ENCODE results near the gene KCNMA1.

- TF ChIP-seq CTCF (IDR thresholded peaks at IDR 0.05 in 2 of 3, conservative IDR thresholded peaks at IDR 0.05 in 1 of 3; ENCODE audit: borderline replicate concordance in 1 of 3, insufficient read depth in 1 of 3, low read depth in 2 of 3, low read length in 2 of 3): no peak
- TF ChIP-seq SRF (IDR thresholded peaks at IDR 0.05; ENCODE audit: low read depth): no peak
- no peak for TF ChIP-seq EZH2 (IDR thresholded peaks at IDR 0.05)
- no peak for TF ChIP-seq POLR2AphosphoS5 (IDR thresholded peaks at IDR 0.05; ENCODE audit: low read depth, low read length)
- no peak for TF ChIP-seq REST (IDR thresholded peaks at IDR 0.05; ENCODE audit: low read depth)
- TF ChIP-seq CEBPB (IDR thresholded peaks at IDR 0.05; ENCODE audit: low read depth): no peak
- no peak for TF ChIP-seq YY1 (IDR thresholded peaks at IDR 0.05; ENCODE audit: extremely low read depth, insufficient replicate concordance, low read depth, low read length)
- TF ChIP-seq RAD21 (IDR thresholded peaks at IDR 0.05; ENCODE audit: low read depth): no peak
- TF ChIP-seq POLR2A (IDR thresholded peaks at IDR 0.05; ENCODE audit: borderline replicate concordance, extremely low read depth, insufficient read depth, insufficient read length): no peak
- no peak for TF ChIP-seq FOSL1 (IDR thresholded peaks at IDR 0.05; ENCODE audit: low read depth)
- TF ChIP-seq CBX3 (IDR thresholded peaks at IDR 0.05; ENCODE audit: low read depth): no peak
Observed at GRCh38 chr10:77349226-77349625, 288.4 kb downstream of the KCNMA1 start.

Data from HCT116 (cell line).